H1 (cell line): ENCODE measurements around the gene POLA1. TPM values are rescaled to one million over a fixed set of nuclear protein-coding genes. Genes with fewer than 3 reads are reported as not detected.

Source experiments
- CHD2 ChIP-seq: IDR thresholded peaks from 2 replicates; pipeline ENCODE4 v1.6.1; 2012; ENCODE audit warnings: low read length, improper control_type of control experiment
- CREB1 ChIP-seq: IDR thresholded peaks from 2 replicates; pipeline ENCODE4 v1.6.1; 2012; ENCODE audit warnings: inconsistent platforms
- POU5F1 ChIP-seq: IDR thresholded peaks from 2 replicates; pipeline ENCODE4 v1.6.1; 2011; ENCODE audit warnings: low read depth, mild to moderate bottlenecking, low read length, moderate library complexity
- SIX5 ChIP-seq: IDR thresholded peaks from 2 replicates; pipeline ENCODE4 v1.6.1; 2011; ENCODE audit warnings: mild to moderate bottlenecking, low read depth, low read length
- SRF ChIP-seq: IDR thresholded peaks from 2 replicates; pipeline ENCODE4 v1.6.1; 2011; ENCODE audit warnings: mild to moderate bottlenecking, low read depth, low read length, moderate library complexity
- polyA plus RNA-seq, 7 experiments: library from polyadenylated mRNA; depleted of rRNA in 3 of 7; stranded (reverse) in 5 of 7; unstranded in 2 of 7; fragments of >200 nt in 5 of 7; fragments of 200-250 nt in 2 of 7; gene quantifications; 1 replicate in 5 of 7; 2 replicates in 1 of 7; 4 replicates in 1 of 7; pipeline versions ENCODE4 v1.2.1 to v1.2.3, GENCODE V29; 2011 to 2013; ENCODE audit warnings: missing spikeins in 2 of 7, mixed read lengths in 2 of 7
- total RNA-seq: library from RNA; stranded (reverse); fragmentation: NEBNext Ultra II Directional; extraction: Animal tissue kit (Norgen Biotek cat#: 25700); gene quantifications from 2 replicates; pipeline ENCODE4 v1.2.1, GENCODE V29; 2021
- TF ChIP-seq, protein P1 (sequence below): fragments of 300-600 bp; sonication (generic); IDR thresholded peaks from 2 replicates; pipeline ENCODE4 v1.7.1; 2012; ENCODE audit warnings: low read length, moderate library complexity, mild to moderate bottlenecking, inconsistent platforms; ENCODE audit not compliant: insufficient replicate concordance

POLA1 gene
- total and polyA plus RNA-seq, 2 of the 8 experiments (the other 6 are each of a cell fraction or from before 2014, with no cell fraction given) = 5.6 to 34.9 TPM

DNA sequence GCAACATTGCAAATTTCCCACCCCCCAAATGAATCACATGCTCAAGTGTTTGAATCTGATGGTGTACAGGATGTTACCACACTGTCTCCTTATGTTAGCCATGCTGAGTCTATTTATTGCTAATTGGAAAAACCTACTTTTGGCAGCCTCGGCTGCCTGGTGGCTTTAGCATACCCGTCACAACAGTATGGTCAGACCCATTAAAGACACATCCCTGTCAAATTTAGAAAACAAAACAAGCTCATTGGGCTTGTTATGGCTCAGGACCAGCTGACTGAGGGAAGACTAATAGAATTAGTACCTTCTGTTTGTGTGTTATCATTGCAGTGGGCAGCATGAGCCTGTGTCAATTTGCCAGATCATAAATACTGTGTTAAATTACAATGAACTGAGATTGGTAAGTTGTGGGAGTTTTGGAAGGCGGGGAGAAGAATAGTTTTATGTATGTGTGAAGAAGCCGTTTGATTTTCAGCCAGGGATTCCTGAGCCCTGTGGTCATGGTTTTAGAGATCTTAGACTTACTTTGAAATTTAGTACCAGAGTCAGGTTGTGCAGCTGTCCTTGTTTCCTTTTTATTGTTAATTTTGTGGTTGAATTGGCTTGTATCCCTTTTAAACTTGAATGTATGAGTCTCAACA lies 66.8 kb downstream of the POLA1 start (continued):
- TF ChIP-seq SIX5 (no peak), POU5F1 (no peak), CREB1 (no peak), SRF (no peak), CHD2 (no peak)
- TF ChIP-seq, protein P1, sequence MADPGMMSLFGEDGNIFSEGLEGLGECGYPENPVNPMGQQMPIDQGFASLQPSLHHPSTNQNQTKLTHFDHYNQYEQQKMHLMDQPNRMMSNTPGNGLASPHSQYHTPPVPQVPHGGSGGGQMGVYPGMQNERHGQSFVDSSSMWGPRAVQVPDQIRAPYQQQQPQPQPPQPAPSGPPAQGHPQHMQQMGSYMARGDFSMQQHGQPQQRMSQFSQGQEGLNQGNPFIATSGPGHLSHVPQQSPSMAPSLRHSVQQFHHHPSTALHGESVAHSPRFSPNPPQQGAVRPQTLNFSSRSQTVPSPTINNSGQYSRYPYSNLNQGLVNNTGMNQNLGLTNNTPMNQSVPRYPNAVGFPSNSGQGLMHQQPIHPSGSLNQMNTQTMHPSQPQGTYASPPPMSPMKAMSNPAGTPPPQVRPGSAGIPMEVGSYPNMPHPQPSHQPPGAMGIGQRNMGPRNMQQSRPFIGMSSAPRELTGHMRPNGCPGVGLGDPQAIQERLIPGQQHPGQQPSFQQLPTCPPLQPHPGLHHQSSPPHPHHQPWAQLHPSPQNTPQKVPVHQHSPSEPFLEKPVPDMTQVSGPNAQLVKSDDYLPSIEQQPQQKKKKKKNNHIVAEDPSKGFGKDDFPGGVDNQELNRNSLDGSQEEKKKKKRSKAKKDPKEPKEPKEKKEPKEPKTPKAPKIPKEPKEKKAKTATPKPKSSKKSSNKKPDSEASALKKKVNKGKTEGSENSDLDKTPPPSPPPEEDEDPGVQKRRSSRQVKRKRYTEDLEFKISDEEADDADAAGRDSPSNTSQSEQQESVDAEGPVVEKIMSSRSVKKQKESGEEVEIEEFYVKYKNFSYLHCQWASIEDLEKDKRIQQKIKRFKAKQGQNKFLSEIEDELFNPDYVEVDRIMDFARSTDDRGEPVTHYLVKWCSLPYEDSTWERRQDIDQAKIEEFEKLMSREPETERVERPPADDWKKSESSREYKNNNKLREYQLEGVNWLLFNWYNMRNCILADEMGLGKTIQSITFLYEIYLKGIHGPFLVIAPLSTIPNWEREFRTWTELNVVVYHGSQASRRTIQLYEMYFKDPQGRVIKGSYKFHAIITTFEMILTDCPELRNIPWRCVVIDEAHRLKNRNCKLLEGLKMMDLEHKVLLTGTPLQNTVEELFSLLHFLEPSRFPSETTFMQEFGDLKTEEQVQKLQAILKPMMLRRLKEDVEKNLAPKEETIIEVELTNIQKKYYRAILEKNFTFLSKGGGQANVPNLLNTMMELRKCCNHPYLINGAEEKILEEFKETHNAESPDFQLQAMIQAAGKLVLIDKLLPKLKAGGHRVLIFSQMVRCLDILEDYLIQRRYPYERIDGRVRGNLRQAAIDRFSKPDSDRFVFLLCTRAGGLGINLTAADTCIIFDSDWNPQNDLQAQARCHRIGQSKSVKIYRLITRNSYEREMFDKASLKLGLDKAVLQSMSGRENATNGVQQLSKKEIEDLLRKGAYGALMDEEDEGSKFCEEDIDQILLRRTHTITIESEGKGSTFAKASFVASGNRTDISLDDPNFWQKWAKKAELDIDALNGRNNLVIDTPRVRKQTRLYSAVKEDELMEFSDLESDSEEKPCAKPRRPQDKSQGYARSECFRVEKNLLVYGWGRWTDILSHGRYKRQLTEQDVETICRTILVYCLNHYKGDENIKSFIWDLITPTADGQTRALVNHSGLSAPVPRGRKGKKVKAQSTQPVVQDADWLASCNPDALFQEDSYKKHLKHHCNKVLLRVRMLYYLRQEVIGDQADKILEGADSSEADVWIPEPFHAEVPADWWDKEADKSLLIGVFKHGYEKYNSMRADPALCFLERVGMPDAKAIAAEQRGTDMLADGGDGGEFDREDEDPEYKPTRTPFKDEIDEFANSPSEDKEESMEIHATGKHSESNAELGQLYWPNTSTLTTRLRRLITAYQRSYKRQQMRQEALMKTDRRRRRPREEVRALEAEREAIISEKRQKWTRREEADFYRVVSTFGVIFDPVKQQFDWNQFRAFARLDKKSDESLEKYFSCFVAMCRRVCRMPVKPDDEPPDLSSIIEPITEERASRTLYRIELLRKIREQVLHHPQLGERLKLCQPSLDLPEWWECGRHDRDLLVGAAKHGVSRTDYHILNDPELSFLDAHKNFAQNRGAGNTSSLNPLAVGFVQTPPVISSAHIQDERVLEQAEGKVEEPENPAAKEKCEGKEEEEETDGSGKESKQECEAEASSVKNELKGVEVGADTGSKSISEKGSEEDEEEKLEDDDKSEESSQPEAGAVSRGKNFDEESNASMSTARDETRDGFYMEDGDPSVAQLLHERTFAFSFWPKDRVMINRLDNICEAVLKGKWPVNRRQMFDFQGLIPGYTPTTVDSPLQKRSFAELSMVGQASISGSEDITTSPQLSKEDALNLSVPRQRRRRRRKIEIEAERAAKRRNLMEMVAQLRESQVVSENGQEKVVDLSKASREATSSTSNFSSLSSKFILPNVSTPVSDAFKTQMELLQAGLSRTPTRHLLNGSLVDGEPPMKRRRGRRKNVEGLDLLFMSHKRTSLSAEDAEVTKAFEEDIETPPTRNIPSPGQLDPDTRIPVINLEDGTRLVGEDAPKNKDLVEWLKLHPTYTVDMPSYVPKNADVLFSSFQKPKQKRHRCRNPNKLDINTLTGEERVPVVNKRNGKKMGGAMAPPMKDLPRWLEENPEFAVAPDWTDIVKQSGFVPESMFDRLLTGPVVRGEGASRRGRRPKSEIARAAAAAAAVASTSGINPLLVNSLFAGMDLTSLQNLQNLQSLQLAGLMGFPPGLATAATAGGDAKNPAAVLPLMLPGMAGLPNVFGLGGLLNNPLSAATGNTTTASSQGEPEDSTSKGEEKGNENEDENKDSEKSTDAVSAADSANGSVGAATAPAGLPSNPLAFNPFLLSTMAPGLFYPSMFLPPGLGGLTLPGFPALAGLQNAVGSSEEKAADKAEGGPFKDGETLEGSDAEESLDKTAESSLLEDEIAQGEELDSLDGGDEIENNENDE = no peak
- TF ChIP-seq, all 59 proteins: peak for 0
